Calu3 (cell line): ENCODE measurements around the gene CPED1. TPM values are rescaled to one million over a fixed set of nuclear protein-coding genes. Genes with fewer than 3 reads are reported as not detected.

Experiments
- BruUV-seq: library from RNA; stranded (reverse); fragments of 400-500 nt; replicated peaks from 2 replicates; lab custom pipeline; 2021; lab: Mats Ljungman, UMichigan
- CTCF ChIA-PET: fragments of 300-600 bp; sonication (Branson Sonifier 250); formaldehyde crosslinking; loops from one replicate; lab custom pipeline; 2022; ENCODE audit warnings: antibody characterized with exemption; lab: Charles Lee
- DNase-seq: peaks from one replicate; pipeline ENCODE4 v3.0.0; 2022
- H3K27ac Mint-ChIP-seq: one replicate; pipeline ENCODE4 v1.8.0; 2022; ENCODE audit warnings: mixed read lengths; ENCODE audit not compliant: unreplicated experiment
- H3K27me3 Mint-ChIP-seq: one replicate; pipeline ENCODE4 v1.8.0; 2022; ENCODE audit warnings: mixed read lengths; ENCODE audit not compliant: unreplicated experiment
- H3K36me3 Mint-ChIP-seq: one replicate; pipeline ENCODE4 v1.8.0; 2022; ENCODE audit warnings: mild to moderate bottlenecking, moderate library complexity, mixed read lengths; ENCODE audit not compliant: insufficient read depth, unreplicated experiment
- H3K4me1 Mint-ChIP-seq: one replicate; pipeline ENCODE4 v1.8.0; 2022; ENCODE audit warnings: mild to moderate bottlenecking, low read depth, mixed read lengths; ENCODE audit not compliant: unreplicated experiment
- H3K4me3 Mint-ChIP-seq: one replicate; pipeline ENCODE4 v1.8.0; 2022; ENCODE audit warnings: mild to moderate bottlenecking, low read depth, moderate library complexity, mixed read lengths; ENCODE audit not compliant: unreplicated experiment
- H3K9me3 Mint-ChIP-seq: one replicate; pipeline ENCODE4 v1.8.0; 2022; ENCODE audit warnings: low read depth, mixed read lengths; ENCODE audit not compliant: unreplicated experiment
- CTCF ChIP-seq: fragments of 200-600 bp; IDR thresholded peaks from one replicate; pipeline ENCODE4 v1.8.0; 2022; ENCODE audit warnings: antibody characterized with exemption; ENCODE audit not compliant: unreplicated experiment
- intact Hi-C: fragments of 100-400 bp; cut with micrococcal nuclease; formaldehyde crosslinking; loops from one replicate; pipeline ENCODE4 v1.10.0; 2022; ENCODE audit not compliant: unreplicated experiment
- total RNA-seq: library from RNA; stranded (reverse); gene quantifications from 2 replicates; pipeline ENCODE4 v1.2.3, GENCODE V29; 2022

The CPED1 gene
- total RNA-seq, 1 experiment from 2014 or later: 0.24 TPM

GRCh38 chr7:120964088-120964487, 24.4 kb upstream of the CPED1 start:
- Mint-ChIP-seq H3K4me3 (no peak overlapping the region), H3K27me3 (no peaks in the 10 kb centered on the region), H3K27ac (no peak overlapping the region), H3K9me3 (no peaks in the 10 kb centered on the region), H3K4me1 (no peaks in the 10 kb centered on the region), H3K36me3 (no peaks in the 10 kb centered on the region)
- no TSS peak for BruUV-seq
- intact Hi-C loops: no loop called here
- no peak for TF ChIP-seq CTCF
- CTCF ChIA-PET: no interaction called here
- no peak for DNase-seq

GRCh38 chr7:120966961-120967360, 21.6 kb upstream of the CPED1 start:
- intact Hi-C loops: no loop called here
- Mint-ChIP-seq H3K9me3 (no peaks in the 10 kb centered on the region), H3K4me3 (no peak overlapping the region), H3K4me1 (no peaks in the 10 kb centered on the region), H3K36me3 (peaks cover 4% of the 10 kb centered on the region), H3K27me3 (no peaks in the 10 kb centered on the region), H3K27ac (no peak overlapping the region)
- TF ChIP-seq CTCF: no peak
- no TSS peak for BruUV-seq
- CTCF ChIA-PET: no interaction called here
- DNase-seq: no peak

- CTCF ChIA-PET: no interaction called here
Observed at GRCh38 chr7:120973849-120974248, 14.7 kb upstream of the CPED1 start.

GRCh38 chr7:120979765-120980499, 8.6 kb upstream of the CPED1 start:
- no peak for TF ChIP-seq CTCF
- Mint-ChIP-seq H3K9me3 (no peaks in the 10 kb centered on the region), H3K4me1 (no peaks in the 10 kb centered on the region), H3K27me3 (no peaks in the 10 kb centered on the region), H3K4me3 (no peak overlapping the region), H3K27ac (no peak overlapping the region), H3K36me3 (no peaks in the 10 kb centered on the region)
- CTCF ChIA-PET: interaction anchor here (0.5 to 0.9 kb wide), 3 partner anchors 18 to 1014 kb away, joined by 3 to 4 read pairs (median 3); no protein-coding TSS in a partner anchor
- intact Hi-C loops: loop anchor here (10.0 kb wide), 1 partner anchor 355 kb away; no protein-coding TSS in a partner anchor
- DNase-seq: no peak
- BruUV-seq: no TSS peak

More at GRCh38 chr7:120973849-120974248, 14.7 kb upstream of the CPED1 start:
- TF ChIP-seq CTCF: no peak
- Mint-ChIP-seq H3K36me3 (peaks cover 11% of the 10 kb centered on the region), H3K4me3 (no peak overlapping the region), H3K27me3 (no peaks in the 10 kb centered on the region), H3K27ac (no peak overlapping the region), H3K9me3 (no peaks in the 10 kb centered on the region), H3K4me1 (no peaks in the 10 kb centered on the region)
- intact Hi-C loops: no loop called here
- no peak for DNase-seq
- BruUV-seq: no TSS peak
